ENCODE data around the gene CELF3. TPM values are rescaled to one million over a fixed set of nuclear protein-coding genes. Genes with fewer than 3 reads are reported as not detected.
"Not testable (repeated sequence)": the region's sequence is repeated elsewhere in the genome, so short reads cannot be mapped to it uniquely, and the experiment has no call there.

CELF3 gene
- total RNA-seq, 1 donor from 2014 or later = under 0.01 TPM

DNA sequence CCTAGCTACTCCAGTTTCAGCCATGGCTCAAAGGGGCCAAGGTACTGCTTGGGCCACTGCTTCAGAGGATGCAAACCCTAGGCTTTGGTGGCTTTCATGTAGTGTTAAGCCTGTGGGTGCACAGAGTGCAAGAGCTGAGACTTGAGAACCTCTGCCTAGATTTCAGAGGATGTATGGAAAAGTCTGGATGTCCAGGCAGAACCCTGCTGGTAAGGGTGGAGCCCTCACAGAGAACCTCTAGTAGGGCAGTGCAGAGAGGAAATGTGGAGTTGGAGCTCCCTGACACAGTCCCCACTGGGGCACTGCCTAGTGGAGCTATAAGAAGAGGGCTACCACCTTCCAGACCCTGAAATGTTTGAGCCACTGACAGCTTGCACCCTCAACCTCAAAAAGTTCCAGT lies 20.9 kb upstream of the CELF3 start:
- H3K27ac ChIP-seq (ENCODE audit: low read depth, low read length) = no peak overlapping the region
- no peak overlapping the region for H3K4me3 ChIP-seq (ENCODE audit: low read length in 3 of 3)
- no peaks in the 10 kb centered on the region for H3K36me3 ChIP-seq (ENCODE audit: control insufficient read depth in 3 of 3, insufficient read depth in 3 of 3, low read length in 3 of 3)
- no peaks in the 10 kb centered on the region for H3K27me3 ChIP-seq (ENCODE audit: control insufficient read depth in 3 of 3, insufficient read depth in 3 of 3, low read length in 3 of 3)
- peaks cover 0 to 17% (median 2%) of the 10 kb centered on the region in 3 donors for H3K4me1 ChIP-seq (ENCODE audit: control insufficient read depth in 3 of 3, insufficient read depth in 3 of 3, low read length in 3 of 3)
- H3K9me3 ChIP-seq (ENCODE audit: control insufficient read depth in 3 of 3, low read length in 3 of 3) = peaks cover 0 to 3% (median 0%) of the 10 kb centered on the region in 3 donors
- H3K9ac ChIP-seq (ENCODE audit: low read depth in 1 of 3, low read length in 3 of 3) = no peak overlapping the region

- H3K27ac ChIP-seq (ENCODE audit: low read depth, low read length) = no peak overlapping the region
- peaks cover 0 to 3% (median 0%) of the 10 kb centered on the region in 3 donors for H3K9me3 ChIP-seq (ENCODE audit: control insufficient read depth in 3 of 3, low read length in 3 of 3)
- H3K27me3 ChIP-seq (ENCODE audit: control insufficient read depth in 3 of 3, insufficient read depth in 3 of 3, low read length in 3 of 3) = no peaks in the 10 kb centered on the region
- H3K9ac ChIP-seq (ENCODE audit: low read depth in 1 of 3, low read length in 3 of 3) = no peak overlapping the region
- H3K4me3 ChIP-seq (ENCODE audit: low read length in 3 of 3) = no peak overlapping the region
- no peaks in the 10 kb centered on the region for H3K36me3 ChIP-seq (ENCODE audit: control insufficient read depth in 3 of 3, insufficient read depth in 3 of 3, low read length in 3 of 3)
- peaks cover 0 to 17% (median 2%) of the 10 kb centered on the region in 3 donors for H3K4me1 ChIP-seq (ENCODE audit: control insufficient read depth in 3 of 3, insufficient read depth in 3 of 3, low read length in 3 of 3)
Measured at GRCh38 chr1:151737026-151737425, 20.4 kb upstream of the CELF3 start.

- not testable (repeated sequence) for H3K27me3 ChIP-seq (ENCODE audit: control insufficient read depth in 3 of 3, insufficient read depth in 3 of 3, low read length in 3 of 3); H3K4me3 ChIP-seq (ENCODE audit: low read length in 3 of 3); H3K27ac ChIP-seq (ENCODE audit: low read depth, low read length); H3K9ac ChIP-seq (ENCODE audit: low read depth in 1 of 3, low read length in 3 of 3); H3K9me3 ChIP-seq (ENCODE audit: control insufficient read depth in 3 of 3, low read length in 3 of 3); H3K36me3 ChIP-seq (ENCODE audit: control insufficient read depth in 3 of 3, insufficient read depth in 3 of 3, low read length in 3 of 3)
- peaks cover 0 to 10% (median 2%) of the 10 kb centered on the region in 3 donors for H3K4me1 ChIP-seq (ENCODE audit: control insufficient read depth in 3 of 3, insufficient read depth in 3 of 3, low read length in 3 of 3)
Measured at GRCh38 chr1:151733995-151734394, 17.4 kb upstream of the CELF3 start.

GRCh38 chr1:151733126-151733525 lies 16.5 kb upstream of the CELF3 start:
- no peak overlapping the region for H3K27ac ChIP-seq (ENCODE audit: low read depth, low read length)
- no peaks in the 10 kb centered on the region for H3K27me3 ChIP-seq (ENCODE audit: control insufficient read depth in 3 of 3, insufficient read depth in 3 of 3, low read length in 3 of 3)
- H3K4me3 ChIP-seq (ENCODE audit: low read length in 3 of 3) = no peak overlapping the region

DNA sequence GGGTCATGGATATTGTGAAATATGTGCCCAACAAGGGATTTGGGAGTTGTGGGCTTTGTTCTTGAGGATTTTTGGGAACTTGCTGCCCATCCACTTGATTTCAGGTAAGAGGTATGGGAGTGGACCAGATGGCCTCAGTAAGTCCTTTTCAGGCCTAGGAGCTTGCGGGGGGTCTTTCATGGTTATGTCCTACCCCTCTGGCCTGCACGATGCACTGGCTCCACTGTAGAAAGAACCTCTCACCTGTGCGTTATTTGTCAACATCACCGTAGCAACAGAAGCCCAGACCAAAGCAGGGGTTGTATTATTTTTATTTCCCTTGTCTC lies 13.3 kb upstream of the CELF3 start:
- Histone ChIP-seq H3K9me3 (ENCODE audit: control insufficient read depth in 3 of 3, low read length in 3 of 3) (no peaks in the 10 kb centered on the region), H3K27ac (ENCODE audit: low read depth, low read length) (no peak overlapping the region), H3K36me3 (ENCODE audit: control insufficient read depth in 3 of 3, insufficient read depth in 3 of 3, low read length in 3 of 3) (no peaks in the 10 kb centered on the region), H3K4me3 (ENCODE audit: low read length in 3 of 3) (no peak overlapping the region), H3K27me3 (ENCODE audit: control insufficient read depth in 3 of 3, insufficient read depth in 3 of 3, low read length in 3 of 3) (peaks cover 0 to 3% (median 0%) of the 10 kb centered on the region in 3 donors), H3K4me1 (ENCODE audit: control insufficient read depth in 3 of 3, insufficient read depth in 3 of 3, low read length in 3 of 3) (peaks cover 3 to 11% (median 9%) of the 10 kb centered on the region in 3 donors), H3K9ac (ENCODE audit: low read depth in 1 of 3, low read length in 3 of 3) (no peak overlapping the region)

More at GRCh38 chr1:151733126-151733525, 16.5 kb upstream of the CELF3 start:
- H3K9me3 ChIP-seq (ENCODE audit: control insufficient read depth in 3 of 3, low read length in 3 of 3) = peaks cover 0 to 3% (median 0%) of the 10 kb centered on the region in 3 donors
- H3K9ac ChIP-seq (ENCODE audit: low read depth in 1 of 3, low read length in 3 of 3) = no peak overlapping the region
- H3K4me1 ChIP-seq (ENCODE audit: control insufficient read depth in 3 of 3, insufficient read depth in 3 of 3, low read length in 3 of 3) = peaks cover 0 to 9% (median 4%) of the 10 kb centered on the region in 3 donors
- H3K36me3 ChIP-seq (ENCODE audit: control insufficient read depth in 3 of 3, insufficient read depth in 3 of 3, low read length in 3 of 3) = no peaks in the 10 kb centered on the region

- Histone ChIP-seq H3K4me1 (ENCODE audit: control insufficient read depth in 3 of 3, insufficient read depth in 3 of 3, low read length in 3 of 3) (peaks cover 3 to 9% (median 7%) of the 10 kb centered on the region in 3 donors), H3K4me3 (ENCODE audit: low read length in 3 of 3) (no peak overlapping the region), H3K27ac (ENCODE audit: low read depth, low read length) (no peak overlapping the region), H3K9me3 (ENCODE audit: control insufficient read depth in 3 of 3, low read length in 3 of 3) (no peaks in the 10 kb centered on the region), H3K9ac (ENCODE audit: low read depth in 1 of 3, low read length in 3 of 3) (no peak overlapping the region), H3K36me3 (ENCODE audit: control insufficient read depth in 3 of 3, insufficient read depth in 3 of 3, low read length in 3 of 3) (no peaks in the 10 kb centered on the region), H3K27me3 (ENCODE audit: control insufficient read depth in 3 of 3, insufficient read depth in 3 of 3, low read length in 3 of 3) (peaks cover 0 to 3% (median 0%) of the 10 kb centered on the region in 3 donors)
Measured at GRCh38 chr1:151729157-151729965, 12.8 kb upstream of the CELF3 start.

DNA sequence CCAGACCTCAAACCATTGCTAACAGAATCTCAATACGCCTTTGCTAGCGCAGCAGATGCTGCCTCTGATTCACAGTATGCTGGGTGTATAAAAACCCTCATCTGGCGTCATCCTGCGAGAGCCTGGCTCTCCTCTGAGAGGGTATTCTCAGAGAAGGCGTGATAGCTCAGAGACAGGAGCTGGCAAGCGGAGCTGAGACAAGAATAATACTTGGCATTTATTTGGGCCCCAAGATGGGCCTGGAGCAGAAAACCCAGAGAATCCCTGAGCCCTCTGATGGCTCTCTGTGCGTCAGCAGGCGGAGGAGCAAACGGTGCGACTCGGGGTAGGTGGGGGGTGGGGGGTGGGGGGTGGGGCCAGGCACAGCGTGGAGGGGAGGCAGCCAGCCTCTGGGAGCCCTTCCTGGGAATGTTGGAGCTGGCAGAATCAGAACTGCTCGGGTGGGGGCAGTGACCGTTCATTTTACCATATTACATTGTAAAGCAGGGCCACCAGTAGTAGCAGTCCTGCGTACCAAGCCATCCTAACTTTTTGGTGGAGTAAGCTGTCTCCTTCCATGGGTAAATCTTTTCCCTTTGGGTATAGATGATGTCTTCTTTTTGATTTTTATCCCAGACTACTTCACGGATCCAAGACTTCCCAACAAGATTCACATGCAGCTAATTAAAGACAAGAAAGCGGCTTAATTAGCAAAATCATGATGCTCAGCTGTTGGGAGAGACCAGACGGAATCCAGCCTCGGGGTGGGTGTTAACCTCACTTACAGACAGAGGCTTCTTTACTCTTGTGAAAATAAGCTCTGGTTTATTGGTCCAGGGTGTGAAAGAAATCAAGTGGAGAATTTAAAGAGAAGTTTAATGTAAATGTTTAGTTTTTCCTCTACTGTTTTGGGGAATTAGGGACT lies 11.8 kb upstream of the CELF3 start:
- Histone ChIP-seq H3K9ac (ENCODE audit: low read depth in 1 of 3, low read length in 3 of 3) (peak overlapping the region in 2 of 3 donors; percentile 45 to 47), H3K36me3 (ENCODE audit: control insufficient read depth in 3 of 3, insufficient read depth in 3 of 3, low read length in 3 of 3) (no peaks in the 10 kb centered on the region), H3K4me3 (ENCODE audit: low read length in 3 of 3) (peak overlapping the region in 2 of 3 donors; percentile 22 to 37), H3K9me3 (ENCODE audit: control insufficient read depth in 3 of 3, low read length in 3 of 3) (no peaks in the 10 kb centered on the region), H3K4me1 (ENCODE audit: control insufficient read depth in 3 of 3, insufficient read depth in 3 of 3, low read length in 3 of 3) (peaks cover 3 to 9% (median 7%) of the 10 kb centered on the region in 3 donors), H3K27me3 (ENCODE audit: control insufficient read depth in 3 of 3, insufficient read depth in 3 of 3, low read length in 3 of 3) (peaks cover 0 to 3% (median 0%) of the 10 kb centered on the region in 3 donors), H3K27ac (ENCODE audit: low read depth, low read length) (no peak overlapping the region)

GRCh38 chr1:151723726-151724370 lies 7.2 kb upstream of the CELF3 start:
- Histone ChIP-seq H3K27me3 (ENCODE audit: control insufficient read depth in 3 of 3, insufficient read depth in 3 of 3, low read length in 3 of 3) (peaks cover 0 to 3% (median 0%) of the 10 kb centered on the region in 3 donors), H3K4me1 (ENCODE audit: control insufficient read depth in 3 of 3, insufficient read depth in 3 of 3, low read length in 3 of 3) (peaks cover 16 to 25% (median 19%) of the 10 kb centered on the region in 3 donors), H3K36me3 (ENCODE audit: control insufficient read depth in 3 of 3, insufficient read depth in 3 of 3, low read length in 3 of 3) (no peaks in the 10 kb centered on the region), H3K27ac (ENCODE audit: low read depth, low read length) (no peak overlapping the region), H3K9me3 (ENCODE audit: control insufficient read depth in 3 of 3, low read length in 3 of 3) (no peaks in the 10 kb centered on the region), H3K4me3 (ENCODE audit: low read length in 3 of 3) (no peak overlapping the region), H3K9ac (ENCODE audit: low read depth in 1 of 3, low read length in 3 of 3) (no peak overlapping the region)

- peak overlapping the region in 1 of 3 donors; percentile 55 for H3K9ac ChIP-seq (ENCODE audit: low read depth in 1 of 3, low read length in 3 of 3)
- peaks cover 13 to 22% (median 19%) of the 10 kb centered on the region in 3 donors for H3K4me1 ChIP-seq (ENCODE audit: control insufficient read depth in 3 of 3, insufficient read depth in 3 of 3, low read length in 3 of 3)
- H3K4me3 ChIP-seq (ENCODE audit: low read length in 3 of 3) = peak overlapping the region; percentile 61 to 71 (median 66)
- H3K27ac ChIP-seq (ENCODE audit: low read depth, low read length) = no peak overlapping the region
- H3K36me3 ChIP-seq (ENCODE audit: control insufficient read depth in 3 of 3, insufficient read depth in 3 of 3, low read length in 3 of 3) = no peaks in the 10 kb centered on the region
- H3K9me3 ChIP-seq (ENCODE audit: control insufficient read depth in 3 of 3, low read length in 3 of 3) = no peaks in the 10 kb centered on the region
- peaks cover 3 to 7% (median 5%) of the 10 kb centered on the region in 3 donors for H3K27me3 ChIP-seq (ENCODE audit: control insufficient read depth in 3 of 3, insufficient read depth in 3 of 3, low read length in 3 of 3)
Measured at GRCh38 chr1:151721788-151722510, 5.3 kb upstream of the CELF3 start.
